Measurements from ENCODE around the gene DNASE1L3.
"Not testable (repeated sequence)": the region's sequence is repeated elsewhere in the genome, so short reads cannot be mapped to it uniquely, and the experiment has no call there.

The DNASE1L3 gene

DNA sequence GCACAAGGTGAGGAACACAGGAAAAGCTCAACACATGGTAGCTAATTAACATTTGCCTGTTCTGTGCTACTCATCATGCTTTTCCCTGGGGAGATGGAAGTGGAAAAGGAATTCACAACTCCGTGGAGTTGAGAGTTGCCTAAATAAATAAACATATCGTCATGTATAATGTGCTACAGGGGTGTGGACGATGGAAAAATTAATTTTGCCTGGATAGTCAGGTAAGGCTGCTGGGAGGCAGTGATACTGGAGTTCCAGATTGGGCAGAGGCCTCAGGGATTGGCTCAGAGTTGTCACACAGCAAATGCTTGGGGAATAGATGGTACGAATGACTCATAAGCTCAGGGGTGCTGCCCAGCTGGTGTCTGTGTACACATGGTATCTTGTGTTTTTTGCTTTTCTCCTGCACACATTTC, 23.8 kb upstream of the DNASE1L3 start:
- peak in 1 of 2 donors; percentile 21 for DNase-seq

DNA sequence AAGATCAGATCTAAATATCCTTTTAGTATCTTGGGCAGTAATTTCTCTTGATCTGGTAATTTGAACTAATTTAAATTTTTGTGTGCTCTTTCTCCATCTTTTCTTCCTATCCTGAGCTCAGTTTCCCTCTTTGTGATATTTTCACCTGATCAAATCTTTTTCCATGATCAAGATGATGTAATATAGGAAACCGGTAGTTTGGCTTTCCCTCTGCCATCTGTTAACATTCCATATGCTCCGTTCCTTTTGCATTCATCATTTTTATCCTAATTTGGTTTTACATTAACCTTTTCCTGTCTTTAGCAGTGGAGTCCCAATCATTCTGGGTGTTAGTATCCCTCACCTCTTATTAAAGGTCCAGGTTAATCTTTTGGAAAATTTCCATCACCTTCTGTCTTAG, 20.9 kb upstream of the DNASE1L3 start:
- no peak for DNase-seq

DNA sequence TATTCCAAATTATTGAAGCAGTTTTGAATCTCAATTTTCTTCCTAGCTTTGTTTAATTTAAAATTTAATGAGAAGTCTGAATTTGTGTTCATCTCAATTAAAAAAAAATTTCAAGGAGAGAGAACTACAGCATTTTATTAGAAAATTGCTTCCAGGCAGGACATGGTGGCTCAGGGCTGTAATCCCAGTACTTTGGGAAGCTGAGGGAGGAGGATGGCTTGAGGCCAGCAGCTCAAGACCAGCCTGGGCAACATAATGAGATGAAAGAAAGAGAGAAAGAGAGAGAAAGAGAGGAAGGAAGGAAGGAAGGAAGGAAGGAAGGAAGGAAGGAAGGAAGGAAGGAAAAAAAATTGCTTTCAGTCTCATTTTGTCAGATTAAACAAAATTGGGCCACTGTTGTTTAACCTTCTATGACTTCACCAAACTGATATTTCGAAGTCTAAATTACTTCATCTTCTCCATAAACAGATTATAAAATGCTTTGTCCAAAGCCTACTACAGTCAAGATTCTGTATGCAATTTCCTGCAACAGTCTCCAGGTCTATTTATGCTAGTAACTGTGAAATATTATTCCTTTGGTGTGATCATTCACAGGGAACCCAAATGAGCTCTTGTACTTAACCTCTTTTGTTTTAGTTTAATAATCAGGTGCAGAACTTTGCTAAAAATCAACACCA, 20.2 kb upstream of the DNASE1L3 start:
- no peak for DNase-seq

DNA sequence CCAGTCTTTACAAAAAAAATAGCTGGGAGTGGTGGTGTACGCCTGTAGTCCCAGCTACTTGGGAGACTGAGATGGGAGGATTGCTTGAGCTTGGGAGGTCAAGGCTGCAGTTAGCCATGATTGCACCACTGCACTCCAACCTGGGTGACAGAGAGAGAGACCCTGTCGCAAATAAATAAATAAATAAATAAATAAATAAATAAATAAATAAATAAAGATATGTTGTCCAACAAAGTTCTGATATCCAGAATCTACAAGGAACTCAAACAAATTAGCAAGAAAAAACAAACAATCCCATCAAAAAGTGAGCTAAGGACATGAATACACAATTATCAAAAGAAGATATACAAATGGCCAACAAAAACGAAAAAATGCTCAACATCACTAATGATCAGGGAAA, 17.2 kb upstream of the DNASE1L3 start:
- DNase-seq = not testable (repeated sequence)

DNA sequence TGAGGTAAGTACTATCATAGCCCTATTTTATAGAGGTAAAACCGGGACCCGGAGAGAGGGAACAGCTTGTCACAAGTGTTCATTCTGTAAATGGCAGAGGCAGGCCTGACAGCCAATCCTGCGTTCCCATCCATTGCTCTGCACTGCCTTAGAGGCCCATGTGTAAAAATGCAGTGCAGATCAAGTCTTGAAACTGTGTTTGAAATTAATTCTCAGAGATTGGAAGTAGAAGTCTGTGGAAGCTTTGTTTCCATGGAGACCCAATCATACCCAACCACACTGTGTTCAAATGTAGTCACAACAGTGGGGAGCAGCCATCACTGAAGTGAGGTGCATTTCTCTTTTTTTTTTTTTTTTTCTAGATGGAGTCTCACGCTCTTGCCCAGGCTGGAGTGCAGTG, 13.1 kb upstream of the DNASE1L3 start:
- DNase-seq = no peak

DNA sequence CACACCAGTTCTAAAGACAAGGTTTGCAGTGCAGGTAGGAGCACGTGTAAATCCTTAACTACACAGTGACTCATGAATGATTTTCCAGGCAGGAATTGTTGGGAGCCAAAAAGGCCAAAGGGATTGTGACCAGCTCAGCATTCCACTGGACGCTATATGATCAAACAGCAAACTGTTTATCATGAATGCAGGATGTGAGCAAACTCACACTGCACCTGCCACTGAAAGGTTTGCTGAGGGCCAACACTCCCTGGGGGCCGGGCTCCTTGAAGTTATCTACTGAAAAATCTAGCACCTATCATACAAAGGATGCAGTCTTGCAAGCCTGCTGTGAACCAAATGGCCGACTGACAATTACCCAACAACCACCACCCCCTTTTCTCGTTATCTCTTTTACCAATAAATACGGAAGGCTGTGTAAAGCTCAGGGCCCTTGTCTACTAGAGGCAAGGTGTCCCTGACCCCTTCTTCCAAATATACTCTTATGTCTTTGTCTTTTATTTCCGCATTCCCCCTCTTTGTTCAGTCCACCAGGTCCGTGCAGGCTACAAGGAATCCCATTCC, 11.5 kb upstream of the DNASE1L3 start:
- no peak for DNase-seq

DNA sequence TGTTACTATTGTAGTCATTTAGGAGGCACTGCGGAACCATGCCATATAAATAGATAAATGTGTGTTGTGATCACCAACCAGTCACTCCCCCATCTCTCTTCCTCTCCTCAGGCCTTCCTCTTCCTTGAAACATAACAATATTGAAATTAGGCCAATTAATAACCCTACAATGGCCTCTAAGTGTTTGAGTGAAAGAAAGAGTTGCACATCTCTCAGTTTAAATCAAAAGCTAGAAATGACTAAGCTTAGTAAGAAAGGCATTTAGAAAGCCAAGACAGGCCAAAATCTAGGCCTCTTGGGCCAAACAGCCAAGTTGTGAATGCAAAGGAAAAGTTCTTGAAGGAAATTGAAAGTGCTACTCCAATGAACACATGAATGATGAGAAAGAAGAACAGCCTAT, 8.1 kb upstream of the DNASE1L3 start:
- DNase-seq = no peak

DNA sequence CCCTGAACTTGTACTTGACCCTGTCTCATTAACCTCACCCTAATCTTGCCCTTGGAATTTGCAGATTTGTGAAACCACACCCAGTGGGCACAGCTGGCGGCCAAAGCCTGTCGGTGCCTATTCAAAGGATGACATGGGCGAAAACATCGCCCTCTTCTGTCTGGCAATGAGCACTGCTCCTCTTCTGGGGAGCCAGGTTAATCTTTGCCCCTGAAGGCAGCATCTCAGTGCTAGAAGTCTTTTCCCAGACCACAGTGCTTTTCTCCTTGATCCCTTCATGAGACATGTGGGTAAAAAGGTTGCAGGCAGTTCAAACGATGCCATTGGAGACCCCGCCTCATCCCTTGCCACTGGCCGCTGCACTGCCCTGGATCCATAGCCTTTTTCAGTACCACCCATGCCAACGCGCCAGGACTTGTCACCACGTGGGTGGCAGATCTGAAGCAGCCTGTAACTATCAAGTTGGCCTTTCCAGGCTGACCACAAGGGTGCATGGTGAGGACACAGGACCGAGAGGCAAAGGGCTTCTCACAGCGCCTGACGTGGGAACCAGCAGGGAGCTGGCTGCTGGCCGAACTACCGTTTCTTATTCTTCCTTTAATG, 6.5 kb upstream of the DNASE1L3 start:
- peak; percentile 90 to 97 for DNase-seq

DNA sequence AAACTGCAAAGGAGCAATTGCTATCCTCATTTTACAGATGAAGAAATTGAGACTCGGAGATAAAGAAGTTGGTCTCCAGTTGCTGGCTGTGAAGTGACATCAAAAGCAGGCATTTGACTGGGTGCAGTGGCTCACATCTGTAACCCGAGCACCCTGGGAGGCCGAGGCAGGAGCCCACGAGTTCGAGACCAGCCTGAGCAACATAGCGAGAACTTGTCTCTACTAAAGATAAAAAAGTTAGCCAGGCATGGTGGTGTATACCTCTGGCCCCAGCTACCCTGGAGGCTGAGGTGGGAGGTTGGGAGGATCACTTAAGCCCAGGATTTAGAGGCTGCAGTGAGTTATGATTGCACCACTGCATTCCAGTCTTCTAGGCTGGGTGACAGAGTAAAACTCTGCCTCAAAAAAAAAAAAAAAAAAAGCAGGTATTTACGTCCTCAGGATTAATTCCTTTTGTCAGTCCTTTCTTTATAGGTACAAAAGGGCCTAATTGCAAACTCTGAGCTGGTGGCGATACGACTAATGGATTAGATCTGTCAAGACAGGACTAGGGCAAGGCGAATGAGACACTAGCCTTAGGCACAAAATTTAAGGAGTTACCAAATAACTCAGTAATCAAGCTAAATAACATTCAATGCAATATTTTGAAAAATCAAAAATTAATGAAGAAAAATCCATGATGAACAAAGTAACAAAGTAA, 5.9 kb upstream of the DNASE1L3 start:
- no peak for DNase-seq

DNA sequence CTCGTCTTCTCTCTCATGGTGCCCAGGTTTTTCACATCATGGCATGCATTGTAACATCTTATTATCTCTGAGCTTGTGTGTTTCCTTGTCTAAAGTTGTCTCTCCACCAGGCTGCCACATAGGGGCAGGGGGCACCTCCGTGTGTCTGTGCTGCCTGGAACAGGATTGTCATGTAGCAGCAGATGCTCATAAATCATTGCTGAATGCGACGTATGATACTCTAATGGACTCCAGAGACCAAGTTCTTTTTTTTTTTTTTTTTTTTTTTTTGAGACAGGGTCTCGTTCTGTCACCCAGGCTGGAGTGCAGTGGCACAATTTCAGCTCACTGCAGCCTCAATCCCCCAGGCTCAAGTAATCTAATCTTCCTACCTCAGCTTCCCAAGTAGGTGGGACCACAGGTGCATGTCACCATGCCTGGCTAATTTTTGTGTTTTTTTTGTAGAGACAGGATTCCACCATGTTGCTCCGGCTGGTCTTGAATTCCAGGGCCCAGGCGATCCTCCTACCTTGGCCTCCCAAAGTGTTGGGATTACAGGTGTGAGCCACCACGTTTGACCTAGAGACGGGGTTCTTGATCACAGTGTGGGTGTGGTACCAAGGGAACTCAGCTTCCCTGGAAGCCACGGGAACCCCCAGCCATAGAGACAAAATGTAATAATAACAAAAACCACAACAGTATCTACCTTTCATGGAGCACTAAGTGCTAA, 4.7 kb upstream of the DNASE1L3 start:
- DNase-seq = no peak

DNA sequence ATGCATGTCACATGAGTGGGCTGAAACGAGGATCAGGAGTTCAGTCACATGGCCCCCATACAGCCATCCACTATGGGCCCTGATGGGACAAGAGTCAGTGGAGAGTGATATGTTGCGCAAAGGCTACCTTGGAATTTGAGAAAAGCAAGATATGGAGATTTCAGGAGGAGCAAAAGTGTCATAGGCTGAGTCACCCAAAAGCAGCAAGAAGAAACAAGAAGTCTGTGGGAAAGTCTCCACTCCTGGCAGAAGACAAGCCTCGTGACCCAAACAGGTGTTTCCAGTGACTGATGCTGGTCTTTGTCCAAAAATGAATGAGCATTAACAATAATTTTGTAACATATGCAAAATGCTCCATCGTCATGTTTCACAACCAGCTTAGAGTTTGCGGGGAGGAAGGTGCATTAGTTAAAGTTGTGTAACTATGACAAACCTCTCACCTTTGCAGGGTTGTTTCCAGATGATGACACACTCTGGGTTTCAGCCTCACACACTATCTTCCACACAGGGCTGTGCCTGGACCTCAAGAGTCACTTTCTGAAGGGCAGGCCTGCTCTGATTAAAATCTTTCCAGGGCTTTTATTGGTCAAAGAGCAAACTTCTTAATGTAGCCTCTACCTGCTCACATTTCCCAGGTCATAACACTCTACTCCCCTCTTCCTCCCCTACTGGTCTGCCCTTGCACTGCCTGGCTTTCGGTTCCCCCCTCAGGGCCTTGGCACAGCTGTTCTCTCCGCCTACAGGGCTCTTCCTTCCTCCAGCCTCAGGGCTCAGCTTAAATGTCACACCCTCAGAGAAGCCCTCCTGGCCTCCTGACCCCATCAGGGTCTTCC, 3.9 kb upstream of the DNASE1L3 start:
- DNase-seq = peak; percentile 64 to 71

DNA sequence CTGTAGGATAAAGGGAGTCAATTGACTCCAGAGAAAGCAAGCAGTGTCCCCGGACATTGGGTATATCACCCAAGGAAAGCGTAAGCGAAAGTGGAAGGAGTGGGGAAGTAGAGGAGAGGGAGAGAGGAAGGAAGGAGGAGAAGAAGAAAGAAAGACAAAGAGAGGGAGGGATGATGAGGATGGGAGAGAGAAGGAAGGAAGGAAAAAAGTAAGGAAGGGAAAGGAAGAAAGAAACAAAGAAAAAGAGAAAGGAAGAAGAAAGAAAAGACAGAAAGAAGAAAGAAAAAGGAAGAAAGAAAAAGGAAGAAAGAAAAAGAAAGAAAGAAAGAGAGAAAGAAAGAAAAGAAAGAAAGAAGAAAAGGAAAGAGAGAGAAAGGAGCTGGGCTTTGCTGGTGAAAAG, 839 bp downstream of the DNASE1L3 start:
- no peak for DNase-seq

DNA sequence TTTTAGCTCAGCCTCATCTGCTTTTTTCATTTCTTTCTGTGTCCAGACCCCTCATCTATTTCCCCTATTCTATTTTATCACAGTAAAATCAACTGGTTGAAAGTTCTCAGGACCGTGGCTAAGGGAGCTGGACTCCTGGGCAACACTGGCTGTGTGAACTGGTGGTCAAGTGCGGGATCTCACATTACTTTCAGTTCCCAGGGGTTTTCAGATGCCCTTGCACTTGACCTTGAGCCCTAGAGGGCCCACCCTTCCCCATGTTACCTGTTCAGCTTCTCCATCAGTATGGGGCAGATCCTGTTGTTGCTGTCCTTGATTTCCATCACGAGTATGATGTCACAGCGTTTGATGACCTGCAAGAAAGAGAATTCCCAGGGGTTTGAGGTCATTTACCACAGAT, 2.8 kb downstream of the DNASE1L3 start:
- DNase-seq = no peak

DNA sequence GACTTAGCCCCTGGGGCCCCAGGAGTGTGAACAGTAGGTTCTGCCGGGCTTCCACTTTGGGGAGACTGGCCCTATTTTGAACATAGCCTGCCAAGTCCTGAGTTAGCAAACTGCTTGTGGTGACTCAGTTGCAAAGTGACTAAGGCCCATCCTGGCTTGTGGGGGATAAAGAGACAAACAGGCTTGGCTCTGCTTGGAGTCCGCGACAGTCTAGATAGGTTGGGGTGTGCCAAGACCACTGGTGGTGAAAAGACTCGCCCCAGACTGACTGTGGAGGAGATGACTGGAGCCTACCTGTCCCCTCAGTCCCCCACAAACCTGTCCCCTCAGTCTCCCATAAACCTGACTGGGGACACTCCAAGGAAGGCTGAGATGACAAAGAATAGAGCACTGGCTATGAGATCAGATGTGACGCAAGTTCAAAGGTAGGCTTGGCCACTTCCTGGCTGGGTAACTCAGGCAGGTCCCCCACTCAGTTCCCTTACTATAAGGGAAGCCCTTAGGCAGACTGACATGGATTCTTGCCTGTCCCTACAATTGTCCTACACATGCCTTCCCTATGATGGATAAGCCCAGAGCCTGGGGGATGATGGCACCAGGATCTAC, 4.3 kb downstream of the DNASE1L3 start:
- DNase-seq = peak in 1 of 2 donors; percentile 45

DNA sequence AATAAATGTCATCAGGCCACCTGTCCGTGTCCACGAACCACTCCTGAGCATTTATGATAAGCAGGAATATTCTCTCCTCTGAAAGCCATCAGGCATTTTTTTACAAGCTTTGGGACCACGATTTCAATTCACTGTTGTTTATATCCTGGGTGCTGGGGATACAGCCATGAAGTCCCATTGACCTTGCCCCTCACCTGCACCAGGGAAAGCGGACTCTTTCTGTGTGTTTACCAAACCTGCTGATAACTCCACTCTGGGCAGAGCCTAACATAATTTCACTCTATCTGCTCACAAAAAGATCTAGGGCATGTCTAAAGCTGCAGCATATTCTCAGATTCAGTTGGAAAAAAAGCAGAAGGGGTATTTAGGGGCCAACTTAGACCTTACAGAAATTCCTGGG, 4.8 kb downstream of the DNASE1L3 start:
- DNase-seq = no peak

DNA sequence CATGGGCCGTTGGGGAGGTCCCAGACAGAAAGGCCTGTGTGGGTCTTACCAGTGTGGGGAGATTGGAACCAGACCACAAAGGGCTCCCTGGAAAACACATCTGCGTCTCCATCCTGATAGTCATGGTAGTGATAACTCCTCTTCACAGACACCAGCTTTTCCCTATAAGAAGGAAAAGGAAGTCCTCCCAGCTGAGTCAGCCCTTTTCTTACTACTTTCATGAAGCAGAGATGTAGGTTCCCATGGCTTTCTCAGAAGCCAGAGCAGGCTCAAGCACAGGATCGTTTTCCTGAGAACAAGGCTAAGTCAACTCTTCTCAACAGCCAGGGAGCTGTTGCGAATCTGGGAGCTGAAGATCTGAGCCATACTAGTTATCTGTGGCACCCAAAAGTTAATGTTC, 6.1 kb downstream of the DNASE1L3 start:
- no peak for DNase-seq

DNA sequence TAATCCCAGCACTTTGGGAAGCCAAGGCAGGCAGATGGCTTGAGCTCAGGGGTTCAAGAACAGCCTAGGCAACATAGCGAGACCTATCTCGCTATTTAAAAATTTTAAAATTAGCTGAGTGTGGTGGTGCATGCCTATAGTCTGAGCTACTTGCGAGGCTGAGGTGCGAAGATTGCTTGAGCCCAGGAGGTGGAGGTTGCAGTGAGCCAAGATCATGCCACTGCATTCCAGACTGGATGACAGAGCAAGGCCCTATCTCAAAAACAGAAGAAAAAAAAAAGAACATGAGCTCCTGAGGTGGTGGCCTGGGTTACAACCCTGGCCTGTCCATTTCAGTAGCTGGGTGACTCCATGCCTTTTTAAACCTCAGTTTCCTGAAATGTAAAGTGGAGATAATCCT, 7.2 kb downstream of the DNASE1L3 start:
- DNase-seq = no peak

DNA sequence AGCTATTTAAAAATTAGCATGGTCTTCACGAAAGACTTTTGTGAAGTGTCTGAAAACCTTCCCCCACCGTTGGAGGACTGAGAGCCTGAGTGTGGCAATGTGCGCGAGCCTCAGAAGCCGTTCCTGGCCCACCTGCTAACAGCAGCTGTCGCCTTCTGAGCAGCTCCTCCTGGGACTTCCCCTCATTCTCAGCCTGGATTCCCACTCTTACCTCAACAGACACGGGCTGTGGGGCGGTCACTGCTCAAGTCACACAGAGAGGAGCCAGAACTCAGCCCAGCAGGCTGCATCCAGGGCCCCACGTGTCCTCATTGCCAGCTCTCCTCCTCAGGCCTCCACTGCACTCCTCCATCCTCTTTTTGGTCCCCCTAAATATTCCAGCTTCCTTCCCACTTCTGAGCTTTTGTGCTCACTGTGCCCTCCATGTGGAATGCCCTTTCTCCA, 7.8 kb downstream of the DNASE1L3 start:
- DNase-seq = no peak

DNA sequence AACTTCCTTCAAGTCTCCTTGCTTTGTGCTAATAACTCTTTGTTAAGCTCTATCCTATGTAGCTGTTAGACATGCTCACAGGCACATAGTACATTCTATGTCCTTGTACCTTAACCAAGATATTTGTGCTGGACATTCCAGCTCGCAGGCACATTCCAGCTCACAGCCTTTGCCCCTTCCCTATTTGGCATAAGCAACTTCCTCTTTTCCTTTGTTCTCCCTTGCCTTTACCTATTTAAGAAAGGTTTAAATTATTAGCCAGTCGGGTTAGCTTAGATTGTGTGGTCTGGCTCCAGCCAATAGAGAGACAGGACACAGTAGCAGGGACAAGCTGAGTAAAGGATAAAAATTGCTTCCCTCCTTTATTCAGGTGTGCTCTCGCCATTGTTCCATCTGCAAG, 9.3 kb downstream of the DNASE1L3 start:
- not testable (repeated sequence) for DNase-seq

DNA sequence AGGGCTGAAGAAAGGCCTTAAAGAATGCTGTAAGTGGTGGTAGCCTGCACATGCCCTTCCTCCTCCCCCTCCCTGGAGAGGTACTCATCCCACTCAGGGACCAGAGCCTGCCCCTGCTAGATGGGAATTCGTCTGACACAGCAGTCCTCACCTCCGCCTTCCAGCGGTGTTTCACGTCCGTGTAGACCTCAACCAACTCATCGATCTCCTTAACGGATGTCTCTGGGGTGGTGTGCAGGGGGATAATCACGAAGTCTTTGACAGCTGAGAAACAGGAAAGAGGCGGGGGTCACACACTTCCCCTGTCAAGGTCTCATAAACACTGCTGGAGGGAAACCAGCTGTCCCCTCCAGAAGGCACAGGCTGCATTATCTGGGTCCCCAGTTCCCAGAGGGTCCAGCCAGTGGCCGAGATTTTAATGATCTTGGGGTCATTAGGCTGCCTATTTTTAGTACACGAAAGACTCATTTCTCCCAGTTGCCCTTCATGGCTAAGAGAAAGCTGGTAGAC, 9.9 kb downstream of the DNASE1L3 start:
- no peak for DNase-seq

DNA sequence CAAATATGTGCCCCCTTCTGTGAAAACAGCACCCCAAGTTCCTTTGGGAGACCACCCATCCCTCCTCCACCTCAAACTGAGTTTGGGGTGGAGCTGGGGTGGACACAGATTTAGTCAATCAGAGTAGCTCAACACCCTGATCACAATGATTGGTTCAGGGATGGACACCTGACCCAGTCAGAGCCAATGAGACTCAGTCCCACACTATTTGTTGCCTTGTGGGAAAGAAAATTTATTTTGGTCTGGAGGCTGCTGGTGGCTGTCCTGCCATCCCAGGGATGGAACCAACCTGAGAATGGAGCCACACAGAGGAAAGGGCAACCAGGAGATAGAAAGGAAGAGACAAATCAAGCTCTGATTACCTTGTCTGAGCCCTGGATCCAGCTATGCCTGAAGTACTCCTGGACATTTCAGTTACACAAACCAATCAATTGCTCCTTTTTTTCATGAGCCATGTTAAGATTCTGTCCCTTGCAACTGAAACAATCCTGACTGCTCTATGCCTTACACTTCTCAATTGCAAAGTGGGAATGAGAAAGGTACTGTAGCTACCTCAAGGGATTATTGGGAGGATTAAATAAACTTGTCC, 10.6 kb downstream of the DNASE1L3 start:
- DNase-seq = no peak

Data from inflammatory macrophage treated with lipopolysaccharide for 1 hour (primary cell).